ENCODE measurements around the gene ROMO1.
A peak's percentile ranks its signal among the peaks of the same experiment; 100 is the strongest.
"Not testable (repeated sequence)": the region's sequence is repeated elsewhere in the genome, so short reads cannot be mapped to it uniquely, and the experiment has no call there.

Gene ROMO1

GRCh38 chr20:35742741-35743523 lies 43.7 kb downstream of the ROMO1 start:
- peak overlapping the region; percentile 4 for H2AFZ ChIP-seq (ENCODE audit: low read depth)

GRCh38 chr20:35743693-35744491 lies 44.7 kb downstream of the ROMO1 start:
- H3K4me1 ChIP-seq (ENCODE audit: low read depth, poor library complexity, severe bottlenecking), result peaks cover 29% of the 10 kb centered on the region
- no peak for TF ChIP-seq CTCF (conservative IDR thresholded peaks at IDR 0.05; ENCODE audit: low read depth, low read length)
- peak overlapping the region; percentile 89 for H3K27ac ChIP-seq
- H3K4me2 ChIP-seq, result peak overlapping the region; percentile 83
- H3K79me2 ChIP-seq (ENCODE audit: insufficient read depth, low read depth), result peaks cover 47% of the 10 kb centered on the region
- peak overlapping the region; percentile 4 for H2AFZ ChIP-seq (ENCODE audit: low read depth)
- no peaks in the 10 kb centered on the region for H3K27me3 ChIP-seq (ENCODE audit: insufficient read depth, low read depth)
- peak overlapping the region; percentile 100 for H3K9ac ChIP-seq
- H3K4me3 ChIP-seq (IDR thresholded peaks at IDR 0.05; ENCODE audit: insufficient read depth, low read depth, low read length), result no peak overlapping the region
- peaks cover 19% of the 10 kb centered on the region; the same call in 1 of the 2 replicates for H3K36me3 ChIP-seq (ENCODE audit: insufficient read depth)
- peaks cover 22% of the 10 kb centered on the region for H4K20me1 ChIP-seq (ENCODE audit: insufficient read depth)

More at GRCh38 chr20:35742741-35743523, 43.7 kb downstream of the ROMO1 start:
- Histone ChIP-seq H3K36me3 (ENCODE audit: insufficient read depth) (peaks cover 28% of the 10 kb centered on the region; the same call in 1 of the 2 replicates), H3K4me2 (peak overlapping the region; percentile 83), H3K4me1 (ENCODE audit: low read depth, poor library complexity, severe bottlenecking) (peaks cover 38% of the 10 kb centered on the region), H3K27ac (peak overlapping the region; percentile 89), H3K4me3 (IDR thresholded peaks at IDR 0.05; ENCODE audit: insufficient read depth, low read depth, low read length) (no peak overlapping the region), H3K27me3 (ENCODE audit: insufficient read depth, low read depth) (no peaks in the 10 kb centered on the region), H3K9ac (peak overlapping the region; percentile 100), H4K20me1 (ENCODE audit: insufficient read depth) (peaks cover 32% of the 10 kb centered on the region), H3K79me2 (ENCODE audit: insufficient read depth, low read depth) (peaks cover 57% of the 10 kb centered on the region)
- peak; percentile 34; the same call in 1 of the 2 replicates for TF ChIP-seq CTCF (conservative IDR thresholded peaks at IDR 0.05; ENCODE audit: low read depth, low read length)

- H3K4me3 ChIP-seq (IDR thresholded peaks at IDR 0.05; ENCODE audit: insufficient read depth, low read depth, low read length); H2AFZ ChIP-seq (ENCODE audit: low read depth); H3K9ac ChIP-seq; H3K4me2 ChIP-seq; H3K27ac ChIP-seq; H3K27me3 ChIP-seq (ENCODE audit: insufficient read depth, low read depth): not testable (repeated sequence)
- peaks cover 23% of the 10 kb centered on the region for H3K4me1 ChIP-seq (ENCODE audit: low read depth, poor library complexity, severe bottlenecking)
- H3K36me3 ChIP-seq (ENCODE audit: insufficient read depth), result peaks cover 13% of the 10 kb centered on the region; the same call in 1 of the 2 replicates
- H3K79me2 ChIP-seq (ENCODE audit: insufficient read depth, low read depth), result peaks cover 41% of the 10 kb centered on the region
- H4K20me1 ChIP-seq (ENCODE audit: insufficient read depth), result peaks cover 16% of the 10 kb centered on the region
These were observed 45.3 kb downstream of the ROMO1 start for GRCh38 chr20:35744492-35744841.

All from KMS-11 (cell line).